Gastroesophageal sphincter (tissue), 4 donors: ENCODE results near the gene ZNF689. TPM values are rescaled to one million over a fixed set of nuclear protein-coding genes. Genes with fewer than 3 reads are reported as not detected.

ENCODE experiments used
- ATAC-seq: fragments of 150-250 bp; one replicate; pipeline ENCODE4 v1.9.1; 2016; ENCODE audit warnings: mild to moderate bottlenecking, moderate library complexity
- H3K27ac ChIP-seq, 4 donors: fragments of 200-600 bp; sonication (generic) in 3 of 4; 1 replicate in 3 of 4; 2 replicates in 1 of 4; pipeline ENCODE4 v1.5.1; 2016 to 2019
- H3K27me3 ChIP-seq: fragments of 200-600 bp; sonication (generic); one replicate; pipeline ENCODE4 v1.5.1; 2019
- H3K36me3 ChIP-seq, 2 donors: fragments of 200-600 bp; sonication (generic); one replicate each; pipeline ENCODE4 v1.5.1; 2019; ENCODE audit warnings: control low read depth in 1 of 2
- H3K4me1 ChIP-seq, 3 donors: fragments of 200-600 bp; sonication (generic); 1 replicate in 2 of 3; 2 replicates in 1 of 3; pipeline ENCODE4 v1.5.1; 2016 to 2019; ENCODE audit warnings: control low read depth in 2 of 3
- H3K4me3 ChIP-seq, 2 donors: fragments of 200-600 bp; sonication (generic); one replicate each; pipeline ENCODE4 v1.5.1; 2019; ENCODE audit warnings: mild to moderate bottlenecking in 1 of 2, moderate library complexity in 1 of 2
- H3K9me3 ChIP-seq, 3 donors: fragments of 200-600 bp; sonication (generic); one replicate each; pipeline ENCODE4 v1.5.1; 2017 to 2019; ENCODE audit warnings: control low read depth in 2 of 3
- CTCF ChIP-seq, 4 experiments: fragments of 200-600 bp in 2 of 4; fragments of 450-650 bp in 2 of 4; sonication (generic) in 1 of 4; IDR thresholded peaks; one replicate each; pipeline ENCODE4 v1.5.1; 2017 to 2019; ENCODE audit warnings: antibody characterized with exemption in 4 of 4, mild to moderate bottlenecking in 2 of 4, moderate library complexity in 2 of 4
- EP300 ChIP-seq: sonication (generic); formaldehyde crosslinking; IDR thresholded peaks from one replicate; pipeline ENCODE4 v1.6.1; 2017; ENCODE audit warnings: antibody characterized with exemption, mild to moderate bottlenecking
- POLR2A ChIP-seq, 2 donors: fragments of 450-650 bp; IDR thresholded peaks; one replicate each; pipeline ENCODE4 v1.6.1; 2017; ENCODE audit warnings: antibody characterized with exemption in 2 of 2, mild to moderate bottlenecking in 2 of 2, moderate library complexity in 1 of 2
- POLR2AphosphoS5 ChIP-seq: sonication (generic); formaldehyde crosslinking; IDR thresholded peaks from one replicate; pipeline ENCODE4 v1.6.1; 2017; ENCODE audit warnings: antibody characterized with exemption
- WGBS, 2 donors: methylation state at CpG; one replicate each; pipeline ENCODE4 v1.1.5; 2018; ENCODE audit warnings: low coverage in 1 of 2; 5-methylcytosine and 5-hydroxymethylcytosine counted together
- total RNA-seq, 4 donors: library from RNA; depleted of rRNA; stranded (reverse); fragments of >200 nt; gene quantifications; one replicate each; pipeline ENCODE4 v1.1.0, GENCODE V29; 2016

The ZNF689 gene
- total RNA-seq, 4 donors from 2014 or later, result 9.7 to 13.1 (median 11.4) TPM

- Histone ChIP-seq H3K27me3 (peaks cover 10% of the 10 kb centered on the region), H3K27ac (no peak overlapping the region), H3K4me3 (no peak overlapping the region), H3K9me3 (no peaks in the 10 kb centered on the region), H3K4me1 (peaks cover 0 to 3% (median 0%) of the 10 kb centered on the region in 3 donors), H3K36me3 (no peaks in the 10 kb centered on the region)
- no peak for ATAC-seq
- TF ChIP-seq POLR2A (IDR thresholded peaks at IDR 0.05) (no peak), POLR2AphosphoS5 (no peak), CTCF (IDR thresholded peaks at IDR 0.05) (no peak), EP300 (no peak)
- WGBS, 2 donors, result 75 to 79% methylated on average over 9 of the region's 11 CpGs
Measured at GRCh38 chr16:30623536-30624283, 13.5 kb upstream of the ZNF689 start.

DNA sequence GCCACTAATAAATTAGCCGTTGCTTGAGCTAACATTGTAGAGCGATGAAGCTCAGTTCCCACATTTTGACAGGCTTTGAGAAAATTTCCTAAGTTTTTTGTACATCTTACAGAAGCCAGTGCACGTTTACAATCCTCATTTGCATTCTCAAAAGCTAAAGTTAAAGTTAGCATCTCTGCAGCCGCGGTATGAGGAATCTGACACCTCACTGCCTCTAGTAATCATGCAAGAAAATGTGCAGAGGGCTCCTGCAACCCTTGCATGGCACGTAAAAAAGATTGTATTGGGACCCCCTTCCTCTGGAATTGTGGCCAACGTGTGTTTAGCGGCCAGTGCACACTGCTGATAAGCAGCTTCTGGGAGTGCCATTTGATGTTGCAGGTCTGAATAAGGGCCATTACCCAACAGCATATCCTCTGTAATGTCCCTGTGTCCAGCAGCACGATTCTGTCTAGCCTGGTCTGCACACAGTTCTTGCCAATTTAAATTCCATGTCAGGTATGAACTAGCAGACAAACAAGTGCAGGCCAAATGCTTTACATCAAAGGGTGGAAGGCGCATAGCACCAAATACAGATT, 12.4 kb upstream of the ZNF689 start:
- H3K4me3 ChIP-seq, result no peak overlapping the region
- no peaks in the 10 kb centered on the region for H3K36me3 ChIP-seq
- no peaks in the 10 kb centered on the region for H3K9me3 ChIP-seq
- TF ChIP-seq EP300 (no peak), POLR2A (IDR thresholded peaks at IDR 0.05) (no peak), POLR2AphosphoS5 (no peak), CTCF (IDR thresholded peaks at IDR 0.05) (no peak)
- no peak for ATAC-seq
- peaks cover 18% of the 10 kb centered on the region for H3K27me3 ChIP-seq
- 34 to 66% methylated on average over 9 of the region's 10 CpGs for WGBS, 2 donors
- no peaks in the 10 kb centered on the region for H3K4me1 ChIP-seq
- H3K27ac ChIP-seq, result no peak overlapping the region

DNA sequence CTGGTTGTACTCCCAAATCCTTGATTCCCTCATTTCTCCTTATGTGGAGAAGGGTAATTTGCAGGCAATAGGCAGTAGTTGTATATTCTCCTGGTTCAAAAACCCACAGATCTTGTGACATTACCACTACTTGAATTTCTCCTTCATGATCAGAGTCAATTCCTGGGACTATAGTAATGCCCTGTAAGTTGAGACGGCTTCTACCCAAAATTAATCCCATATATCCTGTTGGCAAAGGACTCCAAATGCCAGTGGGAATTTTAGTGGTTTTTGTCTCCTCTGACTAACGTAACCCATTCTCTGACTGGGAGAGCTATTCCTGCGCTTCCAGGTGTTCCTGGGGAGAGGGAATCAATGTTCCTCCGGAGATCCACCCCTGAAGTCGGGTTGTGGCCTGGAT, 11.6 kb upstream of the ZNF689 start:
- peaks cover 19% of the 10 kb centered on the region for H3K27me3 ChIP-seq
- no peak overlapping the region for H3K27ac ChIP-seq
- ATAC-seq, result no peak
- no peaks in the 10 kb centered on the region for H3K36me3 ChIP-seq
- no peaks in the 10 kb centered on the region for H3K9me3 ChIP-seq
- WGBS, 2 donors, result 63 to 81% methylated on average over 2 to 3 of the region's 5 CpGs
- TF ChIP-seq CTCF (IDR thresholded peaks at IDR 0.05) (no peak), POLR2A (IDR thresholded peaks at IDR 0.05) (no peak), POLR2AphosphoS5 (no peak), EP300 (no peak)
- H3K4me3 ChIP-seq, result no peak overlapping the region
- H3K4me1 ChIP-seq, result no peaks in the 10 kb centered on the region

DNA sequence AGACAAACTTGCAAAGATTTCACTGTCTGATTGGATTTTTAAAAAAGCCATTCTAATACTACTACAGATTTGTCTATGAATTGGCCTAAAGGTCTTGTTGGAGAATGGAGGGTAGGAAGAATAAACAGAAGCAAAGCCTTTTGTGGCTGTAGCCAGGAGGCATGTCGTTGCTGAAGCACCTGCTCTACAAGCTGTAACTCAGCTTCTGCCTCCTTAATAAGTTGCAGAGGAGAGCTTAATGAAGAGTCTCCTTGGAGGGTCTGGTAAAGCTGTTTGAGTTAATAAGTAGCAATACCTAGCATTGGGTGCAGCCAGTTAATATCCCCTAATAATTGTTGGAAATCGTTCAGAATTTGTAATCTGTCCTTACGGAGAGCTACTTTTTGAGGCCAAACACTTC, 10.0 kb upstream of the ZNF689 start:
- no peaks in the 10 kb centered on the region for H3K9me3 ChIP-seq
- peaks cover 27% of the 10 kb centered on the region for H3K27me3 ChIP-seq
- no peak for ATAC-seq
- H3K4me1 ChIP-seq, result no peaks in the 10 kb centered on the region
- H3K36me3 ChIP-seq, result no peaks in the 10 kb centered on the region
- no peak overlapping the region for H3K27ac ChIP-seq
- H3K4me3 ChIP-seq, result no peak overlapping the region
- WGBS, 2 donors, result 61 to 72% methylated on average over 3 of the region's 3 CpGs
- TF ChIP-seq EP300, result no peak
- TF ChIP-seq POLR2A (IDR thresholded peaks at IDR 0.05), result no peak
- TF ChIP-seq POLR2AphosphoS5, result no peak
- TF ChIP-seq CTCF (IDR thresholded peaks at IDR 0.05), result no peak

- no peak overlapping the region for H3K4me3 ChIP-seq
- no peaks in the 10 kb centered on the region for H3K4me1 ChIP-seq
- H3K36me3 ChIP-seq, result no peaks in the 10 kb centered on the region
- no peak overlapping the region for H3K27ac ChIP-seq
- ATAC-seq, result no peak
- TF ChIP-seq POLR2A (IDR thresholded peaks at IDR 0.05), result no peak
- TF ChIP-seq EP300, result no peak
- no peak for TF ChIP-seq POLR2AphosphoS5
- TF ChIP-seq CTCF (IDR thresholded peaks at IDR 0.05), result no peak
- H3K27me3 ChIP-seq, result peaks cover 32% of the 10 kb centered on the region
- no peaks in the 10 kb centered on the region for H3K9me3 ChIP-seq
- WGBS, 2 donors, result 83% methylated on average over 4 to 5 of the region's 5 CpGs
Measured at GRCh38 chr16:30619638-30620037, 9.4 kb upstream of the ZNF689 start.
